Right atrium auricular region (tissue), 2 donors: ENCODE results near the gene CHN1. TPM values are rescaled to one million over a fixed set of nuclear protein-coding genes. Genes with fewer than 3 reads are reported as not detected.

Source experiments
- DNase-seq: peaks from one replicate; pipeline ENCODE4 v3.0.0-alpha.2; 2019; ENCODE audit warnings: low spot score
- H3K27ac ChIP-seq, 2 donors: fragments of 200-600 bp; sonication (generic); 1 replicate in 1 of 2; 2 replicates in 1 of 2; pipeline ENCODE4 v1.5.1; 2016 to 2019
- H3K27me3 ChIP-seq, 2 donors: fragments of 200-600 bp; sonication (generic); one replicate each; pipeline versions ENCODE4 v1.5.1 to v1.6.0; 2017 to 2019
- H3K36me3 ChIP-seq: fragments of 200-600 bp; sonication (generic); one replicate; pipeline ENCODE4 v1.5.1; 2016
- H3K4me1 ChIP-seq, 2 donors: fragments of 200-600 bp; sonication (generic); one replicate each; pipeline versions ENCODE4 v1.5.1 to v1.6.0; 2017 to 2019
- H3K4me3 ChIP-seq, 2 donors: fragments of 200-600 bp; sonication (generic); 1 replicate in 1 of 2; 2 replicates in 1 of 2; pipeline ENCODE4 v1.5.1; 2017 to 2019; ENCODE audit warnings: mild to moderate bottlenecking in 1 of 2, moderate library complexity in 1 of 2
- H3K9me3 ChIP-seq, 2 donors: fragments of 200-600 bp; sonication (generic); one replicate each; pipeline ENCODE4 v1.5.1; 2019
- CTCF ChIP-seq, 2 donors: fragments of 200-600 bp; sonication (generic); IDR thresholded peaks; one replicate each; pipeline ENCODE4 v1.5.1; 2019; ENCODE audit warnings: antibody characterized with exemption in 2 of 2
- total RNA-seq, 2 donors: library from RNA; depleted of rRNA; stranded (reverse); fragments of >200 nt; gene quantifications; one replicate each; pipeline ENCODE4 v1.1.0, GENCODE V29; 2016

The CHN1 gene
- total RNA-seq, 2 donors from 2014 or later = 4.1 to 9.3 TPM

- no peak for TF ChIP-seq CTCF (IDR thresholded peaks at IDR 0.05)
- Histone ChIP-seq H3K36me3 (no peaks in the 10 kb centered on the region), H3K27me3 (no peaks in the 10 kb centered on the region), H3K4me3 (no peak overlapping the region), H3K4me1 (no peaks in the 10 kb centered on the region), H3K9me3 (no peaks in the 10 kb centered on the region), H3K27ac (no peak overlapping the region)
- DNase-seq = no peak
Measured at GRCh38 chr2:174945601-174946260, 59.5 kb downstream of the CHN1 start.

- no peak for TF ChIP-seq CTCF (IDR thresholded peaks at IDR 0.05)
- H3K4me1 ChIP-seq = no peaks in the 10 kb centered on the region
- H3K36me3 ChIP-seq = no peaks in the 10 kb centered on the region
- no peaks in the 10 kb centered on the region for H3K27me3 ChIP-seq
- DNase-seq = no peak
- no peak overlapping the region for H3K27ac ChIP-seq
- H3K9me3 ChIP-seq = no peaks in the 10 kb centered on the region
- no peak overlapping the region for H3K4me3 ChIP-seq
Measured at GRCh38 chr2:174939046-174939445, 66.1 kb downstream of the CHN1 start.

GRCh38 chr2:174931724-174932123 is 73.5 kb downstream of the CHN1 start:
- Histone ChIP-seq H3K9me3 (no peaks in the 10 kb centered on the region), H3K36me3 (no peaks in the 10 kb centered on the region), H3K4me1 (no peaks in the 10 kb centered on the region), H3K27ac (no peak overlapping the region), H3K4me3 (no peak overlapping the region), H3K27me3 (no peaks in the 10 kb centered on the region)
- no peak for TF ChIP-seq CTCF (IDR thresholded peaks at IDR 0.05)
- DNase-seq = no peak

GRCh38 chr2:174929786-174930185 is 75.4 kb downstream of the CHN1 start:
- Histone ChIP-seq H3K27me3 (no peaks in the 10 kb centered on the region), H3K4me3 (no peak overlapping the region), H3K4me1 (no peaks in the 10 kb centered on the region), H3K9me3 (no peaks in the 10 kb centered on the region), H3K36me3 (no peaks in the 10 kb centered on the region), H3K27ac (no peak overlapping the region)
- DNase-seq = no peak
- TF ChIP-seq CTCF (IDR thresholded peaks at IDR 0.05) = no peak

GRCh38 chr2:174925046-174925784 is 80.0 kb downstream of the CHN1 start:
- Histone ChIP-seq H3K4me3 (no peak overlapping the region), H3K27ac (no peak overlapping the region), H3K4me1 (no peaks in the 10 kb centered on the region), H3K36me3 (no peaks in the 10 kb centered on the region), H3K9me3 (no peaks in the 10 kb centered on the region), H3K27me3 (no peaks in the 10 kb centered on the region)
- DNase-seq = no peak
- no peak for TF ChIP-seq CTCF (IDR thresholded peaks at IDR 0.05)
